Endothelial cell of hepatic sinusoid (primary cell): Measurements from ENCODE around the gene IFNA7.
"Not testable (repeated sequence)": the region's sequence is repeated elsewhere in the genome, so short reads cannot be mapped to it uniquely, and the experiment has no call there.

Source experiments
- in situ Hi-C: cut with HindIII; loops from 2 replicates; pipeline ENCODE4 v1.10.0; 2017; ENCODE audit warnings: low sequenced_read_pairs

Gene IFNA7

DNA sequence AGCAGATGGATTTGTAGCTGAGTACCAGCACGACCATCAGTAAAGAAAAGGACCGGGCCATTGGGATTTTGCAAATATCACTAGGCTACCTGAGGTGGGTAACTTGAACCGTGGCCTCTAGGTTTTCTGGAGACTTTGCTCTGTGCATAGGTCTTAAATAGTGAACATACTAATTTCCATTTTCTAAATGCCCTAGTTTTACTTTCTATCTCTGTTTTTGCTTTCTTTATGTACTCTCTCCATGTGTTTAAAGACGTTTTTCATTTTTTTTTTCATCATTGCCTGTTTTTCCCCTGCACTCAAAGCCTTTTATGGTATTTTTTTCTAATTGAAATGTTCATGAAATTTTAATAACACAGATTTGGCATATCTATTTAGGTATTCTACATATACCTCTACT, at the start of gene IFNA7:
Gene IFNA7, minus strand, starts transcription at position 101 of the 400 bp plus-strand sequence. Its CDS starts 40 bp downstream, at position 61.
- in situ Hi-C loops, result not testable (repeated sequence)

DNA sequence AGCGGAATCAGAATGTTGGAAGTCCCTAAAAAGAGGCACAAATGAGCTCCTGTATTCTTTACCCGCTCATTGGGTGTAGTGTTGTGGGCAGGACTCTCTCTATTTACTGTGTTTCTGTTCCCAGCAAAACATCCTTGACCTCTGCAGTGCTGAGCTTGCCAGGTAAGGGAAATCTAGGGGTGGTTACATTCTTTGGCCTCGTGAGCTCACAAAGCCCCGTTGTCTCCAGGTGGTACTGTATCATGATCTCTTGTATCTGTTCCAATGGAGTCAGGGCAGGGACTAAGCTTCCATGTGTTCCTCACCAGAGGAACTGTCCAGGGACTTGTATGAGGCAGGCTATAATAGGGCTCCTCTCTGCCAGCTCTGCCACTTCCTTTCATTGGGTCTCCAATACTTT, 49.6 kb upstream of the IFNA7 start:
- in situ Hi-C loops, result no loop called here

- in situ Hi-C loops, result no loop called here
Measured at GRCh38 chr9:21251190-21251589, 49.2 kb upstream of the IFNA7 start.

DNA sequence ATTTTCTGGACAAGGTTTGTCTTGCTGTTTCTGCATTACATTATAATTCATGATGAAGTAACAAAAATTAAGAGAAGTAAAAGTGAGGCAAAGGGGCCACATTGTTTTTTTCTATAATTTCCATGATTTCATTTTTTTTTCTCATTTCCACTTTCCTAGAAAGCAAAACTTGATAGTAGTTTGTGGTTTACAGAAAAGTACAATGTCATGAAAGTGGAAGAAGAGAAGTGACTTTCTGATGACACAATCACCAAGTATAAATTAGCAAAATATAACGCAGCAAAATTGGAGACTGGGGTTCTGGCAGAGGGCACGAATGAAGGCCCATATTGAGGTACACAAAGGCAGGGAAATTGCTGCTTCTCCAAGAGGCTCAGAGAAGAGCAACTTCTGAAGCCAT, 42.8 kb upstream of the IFNA7 start:
- in situ Hi-C loops, result loop anchor here (25.0 kb wide), 1 partner anchor 108 kb away; the partner anchor contains the start of gene IFNW1

GRCh38 chr9:21239911-21240310, 37.9 kb upstream of the IFNA7 start, which contains the start of gene IFNA14:
TSS of gene IFNA14 (minus strand) at chr9:21240005. CDS start at chr9:21239935, 70 bp downstream.
- in situ Hi-C loops, result loop anchor here (25.0 kb wide), 1 partner anchor 103 kb away; the partner anchor contains the start of gene IFNW1

DNA sequence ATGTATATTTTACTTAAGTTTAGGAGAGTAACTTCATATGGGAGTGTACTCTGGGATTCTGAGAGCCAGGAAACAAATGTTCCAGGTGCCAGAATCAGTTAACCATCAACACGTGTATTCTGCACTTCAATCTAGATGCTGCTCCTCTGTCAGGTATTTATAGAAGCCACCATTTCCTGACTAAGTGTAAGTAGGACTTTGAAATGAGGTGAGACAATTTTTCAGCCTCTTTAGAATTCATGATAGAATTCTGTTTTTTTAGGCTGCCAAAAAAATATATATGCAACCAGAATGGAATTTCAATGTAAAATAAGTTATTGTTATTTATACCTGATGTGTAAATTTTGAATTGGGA, 34.3 kb upstream of the IFNA7 start:
- in situ Hi-C loops, result loop anchor here (25.0 kb wide), 1 partner anchor 99 kb away; the partner anchor contains the start of gene IFNW1

GRCh38 chr9:21235468-21236359, 33.7 kb upstream of the IFNA7 start:
- in situ Hi-C loops, result loop anchor here (25.0 kb wide), 1 partner anchor 98 kb away; the partner anchor contains the start of gene IFNW1

DNA sequence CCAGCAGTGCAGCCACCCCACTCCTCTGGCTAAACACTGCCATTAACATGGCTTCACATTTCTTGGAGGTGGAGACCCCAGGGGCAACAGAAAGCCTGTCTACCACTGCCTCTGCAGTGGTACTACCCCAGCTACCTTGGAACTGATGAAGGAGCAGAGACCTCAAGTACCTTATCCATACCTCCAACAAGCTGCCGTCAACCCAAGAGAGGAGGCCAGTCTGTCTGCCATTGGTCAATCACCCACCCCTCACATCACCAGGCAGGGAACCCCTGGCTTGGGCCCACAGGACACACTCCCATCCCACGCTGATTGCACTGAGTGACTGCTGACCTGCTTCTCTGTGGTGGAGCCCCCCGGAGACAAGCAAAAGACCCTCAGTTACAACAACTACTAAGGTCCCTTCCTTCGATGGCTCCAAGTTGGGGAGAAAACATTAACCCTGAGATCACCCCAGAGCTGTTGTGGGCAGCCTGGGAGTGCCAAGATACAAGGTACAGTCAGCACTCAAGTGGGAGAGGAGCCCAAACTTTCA, 32.2 kb upstream of the IFNA7 start:
- in situ Hi-C loops, result loop anchor here (25.0 kb wide), 1 partner anchor 97 kb away; the partner anchor contains the start of gene IFNW1

GRCh38 chr9:21233258-21233657, 31.3 kb upstream of the IFNA7 start:
- in situ Hi-C loops, result loop anchor here (25.0 kb wide), 1 partner anchor 96 kb away; the partner anchor contains the start of gene IFNW1

- in situ Hi-C loops, result loop anchor here (25.0 kb wide), 1 partner anchor 91 kb away; the partner anchor contains the start of gene IFNW1
Measured at GRCh38 chr9:21228122-21228521, 26.1 kb upstream of the IFNA7 start, which contains the start of gene IFNA17. TSS of gene IFNA17 (minus strand) at chr9:21228222. CDS start at chr9:21228173, 49 bp downstream.

GRCh38 chr9:21217211-21217610, 15.2 kb upstream of the IFNA7 start, which contains the start of gene IFNA16:
TSS of gene IFNA16 (minus strand) at chr9:21217311. CDS start at chr9:21217305, 6 bp downstream.
- in situ Hi-C loops, result not testable (repeated sequence)

- in situ Hi-C loops, result not testable (repeated sequence)
Measured at GRCh38 chr9:21213411-21214326, 11.7 kb upstream of the IFNA7 start.

DNA sequence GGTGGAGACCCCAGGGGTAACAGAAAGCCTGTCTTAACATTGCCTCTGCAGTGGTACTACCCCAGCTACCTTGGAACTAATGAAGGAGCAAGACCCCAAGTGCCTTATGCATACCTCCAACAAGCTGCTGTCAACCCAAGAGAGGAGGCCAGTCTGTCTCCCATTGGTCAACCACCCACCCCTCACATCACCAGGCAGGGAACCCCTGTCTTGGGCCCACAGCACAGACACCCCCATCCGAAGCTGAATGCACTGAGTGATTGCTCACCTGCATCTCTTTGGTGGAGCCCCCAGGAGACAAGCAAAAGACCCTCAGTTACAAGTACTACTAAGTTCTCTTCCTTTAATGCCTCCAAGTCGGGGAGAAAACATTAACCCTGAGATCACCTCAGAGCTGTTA, 10.2 kb upstream of the IFNA7 start:
- in situ Hi-C loops, result not testable (repeated sequence)

DNA sequence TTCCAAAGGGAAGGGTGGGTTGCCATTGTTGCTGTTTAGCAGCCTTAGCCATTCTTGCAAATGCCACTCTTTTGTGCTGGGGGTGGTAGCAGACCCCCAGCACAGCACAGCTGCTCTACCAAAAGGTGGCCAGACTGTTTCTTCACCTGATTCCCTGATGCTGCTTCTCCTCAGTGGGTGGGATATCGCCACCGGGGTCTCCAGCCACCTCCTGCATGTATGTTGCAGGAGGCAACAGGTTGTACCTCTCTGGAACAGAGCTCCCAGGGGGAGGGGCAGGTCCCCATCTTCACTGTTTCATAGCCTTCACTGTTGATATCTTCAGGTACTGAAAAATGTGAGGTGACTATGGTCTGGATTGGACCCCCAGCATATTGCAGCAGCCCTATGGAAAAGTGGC, 8.8 kb upstream of the IFNA7 start:
- in situ Hi-C loops, result not testable (repeated sequence)

GRCh38 chr9:21210311-21210710, 8.3 kb upstream of the IFNA7 start:
- in situ Hi-C loops, result no loop called here

DNA sequence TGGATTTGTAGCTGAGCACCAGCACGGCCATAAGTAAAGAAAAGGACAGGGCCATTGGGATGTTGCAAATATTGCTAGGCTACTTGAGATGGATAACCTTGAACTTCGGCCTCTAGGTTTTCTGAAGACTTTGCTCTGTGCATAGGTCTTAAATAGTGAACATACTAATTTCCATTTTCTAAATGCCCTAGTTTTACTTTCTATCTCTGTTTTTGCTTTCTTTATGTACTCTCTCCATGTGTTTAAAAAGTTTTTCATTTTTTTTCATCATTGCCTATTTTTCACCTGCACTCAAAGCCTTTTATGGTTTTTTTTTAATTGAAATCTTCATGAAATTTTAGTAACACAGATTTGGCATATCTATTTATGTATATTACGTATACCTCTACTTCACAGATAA, 5.0 kb upstream of the IFNA7 start, which contains the start of gene IFNA10:
Gene IFNA10, minus strand, starts transcription at position 101 of the 400 bp plus-strand sequence. Its CDS starts 46 bp downstream, at position 55.
- in situ Hi-C loops, result not testable (repeated sequence)

DNA sequence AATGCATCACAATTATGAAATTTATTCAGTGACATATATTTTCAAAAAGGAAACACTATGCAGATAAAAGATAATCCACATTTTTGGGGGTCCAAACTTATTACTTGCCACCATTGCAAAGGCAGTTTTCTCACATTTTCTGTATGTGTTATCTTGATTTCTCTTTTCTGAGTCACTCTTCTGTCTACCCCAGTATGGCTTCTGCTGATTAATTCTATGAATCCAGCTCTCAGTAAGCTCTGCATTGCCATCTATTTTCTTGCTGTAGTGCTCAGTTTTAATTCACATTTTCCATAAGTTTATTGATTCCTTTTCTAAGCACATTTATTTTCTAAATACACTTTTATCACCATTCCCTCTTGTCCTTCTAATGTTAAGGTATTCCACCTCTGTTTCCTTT, 3.2 kb upstream of the IFNA7 start:
- in situ Hi-C loops, result no loop called here

DNA sequence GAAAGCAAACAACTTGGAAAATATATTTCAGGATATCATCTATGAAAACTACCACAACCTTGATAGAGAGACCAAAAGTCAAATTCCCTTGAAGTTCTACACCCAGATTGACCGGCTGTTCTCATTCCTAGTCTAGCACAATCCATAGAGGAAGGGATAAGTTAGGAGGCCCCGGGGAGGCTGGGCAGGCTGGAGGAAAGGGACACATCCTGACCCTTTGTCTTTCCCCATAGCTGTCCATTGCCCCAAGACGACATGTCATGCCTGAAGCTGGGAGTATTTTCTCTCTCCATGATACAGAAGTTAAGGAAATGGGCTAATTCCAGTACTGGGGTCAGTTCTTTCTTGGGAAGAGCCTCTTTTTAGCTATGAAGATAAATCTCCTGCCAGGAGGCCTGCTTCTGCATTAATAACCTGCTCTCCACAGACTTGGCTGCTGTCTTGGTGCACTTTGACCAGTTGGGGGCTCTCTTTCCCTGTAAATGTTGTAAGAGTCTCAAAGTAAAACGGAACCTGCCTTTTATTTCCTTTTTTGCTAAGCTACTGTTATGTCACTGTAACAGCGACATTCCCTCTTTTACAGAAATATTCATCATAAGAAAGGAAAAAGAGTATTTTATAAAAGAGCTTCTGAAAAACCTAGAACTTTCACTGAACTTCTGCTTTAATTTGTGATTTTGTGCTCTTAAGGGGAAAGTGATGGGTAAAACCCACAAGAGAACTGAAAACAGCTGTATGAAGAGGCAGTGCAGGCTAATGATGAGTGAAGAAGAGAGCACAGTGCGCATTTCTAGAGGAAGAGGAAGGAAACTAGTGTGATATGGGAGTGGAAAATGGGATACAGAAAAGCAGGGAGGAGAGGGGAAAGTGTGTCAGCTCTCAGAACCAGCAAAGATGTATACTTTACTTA, 6.9 kb downstream of the IFNA7 start:
- in situ Hi-C loops, result not testable (repeated sequence)

DNA sequence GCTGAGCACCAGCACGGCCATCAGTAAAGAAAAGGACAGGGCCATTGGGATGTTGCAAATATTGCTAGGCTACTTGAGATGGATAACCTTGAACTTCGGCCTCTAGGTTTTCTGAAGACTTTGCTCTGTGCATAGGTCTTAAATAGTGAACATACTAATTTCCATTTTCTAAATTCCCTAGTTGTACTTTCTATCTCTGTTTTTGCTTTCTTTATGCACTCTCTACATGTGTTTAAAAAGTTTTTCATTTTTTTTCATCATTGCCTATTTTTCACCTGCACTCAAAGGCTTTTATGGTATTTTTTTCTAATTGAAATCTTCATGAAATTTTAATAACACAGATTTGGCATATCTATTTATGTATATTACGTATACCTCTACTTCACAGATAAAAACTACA, 14.5 kb downstream of the IFNA7 start, which contains the start of gene IFNA4:
Gene IFNA4, minus strand, starts transcription at position 101 of the 400 bp plus-strand sequence. Its CDS starts 56 bp downstream, at position 45.
- in situ Hi-C loops, result not testable (repeated sequence)
